K562 (cell line): Measurements from ENCODE around the gene LZTR1. TPM values are rescaled to one million over a fixed set of nuclear protein-coding genes. Genes with fewer than 3 reads are reported as not detected.

Experiments used
- polyA plus RNA-seq, 8 experiments: library from polyadenylated mRNA; depleted of rRNA in 4 of 8; stranded (reverse) in 5 of 8; unstranded in 3 of 8; fragments of >200 nt; fragmentation: Nextera tagmentation in 2 of 8; fragmentation: Illumina TruSeq in 1 of 8; extraction: Ambion mirVana in 2 of 8; extraction: Trizol in 1 of 8; gene quantifications; 2 replicates each; pipeline versions ENCODE4 v1.2.1 to v1.2.3, GENCODE V29; 2011 to 2014; ENCODE audit warnings: inconsistent platforms in 1 of 8, missing spikeins in 1 of 8
- total RNA-seq, 7 experiments: library from RNA; depleted of rRNA in 6 of 7; stranded (reverse); fragments of >200 nt in 6 of 7; fragmentation: Illumina TruSeq in 2 of 7; extraction: Trizol in 2 of 7; gene quantifications; 2 replicates each; pipeline versions ENCODE4 v1.2.1 to v1.2.3, GENCODE V29; 2011 to 2021; ENCODE audit warnings: low replicate concordance in 1 of 7
- TF ChIP-seq, protein P1 (sequence below): sonication (generic); formaldehyde crosslinking; IDR thresholded peaks from 2 replicates; pipeline ENCODE4 v1.9.0; 2022; ENCODE audit warnings: mild to moderate bottlenecking, missing genetic modification reagents
- TF ChIP-seq, protein P2 (sequence below): fragments of 200-600 bp; sonication (generic); IDR thresholded peaks from one replicate; pipeline ENCODE4 v1.6.1; 2012; ENCODE audit warnings: mild to moderate bottlenecking, low read depth, low read length, inconsistent platforms
- TF ChIP-seq, protein P3 (sequence below), 2 experiments: fragments of 450-650 bp; formaldehyde crosslinking in 1 of 2; IDR thresholded peaks; 2 replicates each; pipeline versions ENCODE4 v1.4.0 to v1.6.1; 2014 to 2020; ENCODE audit warnings: mild to moderate bottlenecking in 2 of 2, borderline replicate concordance in 1 of 2, low read depth in 1 of 2

Gene LZTR1
- total and polyA plus RNA-seq, 9 of the 15 experiments (the other 6 are each of a cell fraction or from before 2014, with no cell fraction given), result 2.2 to 135 (median 63.0) TPM

DNA sequence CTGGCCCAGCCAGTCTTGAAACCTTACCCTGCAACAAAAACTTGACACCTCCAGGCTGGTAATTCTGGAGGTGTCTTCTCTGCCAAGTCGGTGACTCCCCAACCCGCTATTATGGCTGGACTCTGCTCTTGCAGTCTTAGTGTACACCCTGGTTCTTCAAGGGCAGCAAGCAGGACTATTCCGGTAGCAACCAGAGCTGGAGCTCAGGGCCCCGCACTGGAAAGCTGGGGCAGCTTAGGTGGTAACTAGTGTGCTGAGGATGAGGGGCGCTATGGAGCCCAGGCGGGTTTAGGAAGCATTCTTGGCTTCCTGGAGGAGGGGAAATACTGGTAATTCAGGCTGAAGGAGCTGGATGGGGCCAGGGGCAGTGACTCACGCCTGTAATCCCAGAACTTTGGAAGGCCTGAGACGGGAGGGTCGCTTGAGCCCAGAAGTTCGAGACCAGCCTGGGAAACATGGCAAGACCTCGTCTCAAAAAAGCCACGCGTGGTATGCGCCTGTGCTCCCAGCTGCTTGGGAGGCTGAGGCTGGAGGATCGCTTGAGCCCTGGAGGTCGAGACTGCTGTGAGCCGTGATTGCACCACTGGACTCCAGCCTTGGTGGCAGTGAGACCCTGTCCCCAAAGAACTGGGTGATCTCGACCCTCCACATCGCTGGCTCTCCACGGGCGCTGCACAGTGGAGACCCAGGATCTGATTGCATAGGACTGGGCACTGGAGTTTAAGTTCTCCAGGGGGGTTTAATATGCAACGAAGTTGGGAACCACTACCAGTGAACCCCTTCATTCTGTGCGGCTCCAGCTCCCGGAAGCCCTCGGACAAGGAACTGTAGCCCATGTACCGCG, 25.6 kb upstream of the LZTR1 start (continued):
- TF ChIP-seq, protein P1, sequence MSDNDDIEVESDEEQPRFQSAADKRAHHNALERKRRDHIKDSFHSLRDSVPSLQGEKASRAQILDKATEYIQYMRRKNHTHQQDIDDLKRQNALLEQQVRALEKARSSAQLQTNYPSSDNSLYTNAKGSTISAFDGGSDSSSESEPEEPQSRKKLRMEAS, result peak; percentile 30
- TF ChIP-seq, protein P2, sequence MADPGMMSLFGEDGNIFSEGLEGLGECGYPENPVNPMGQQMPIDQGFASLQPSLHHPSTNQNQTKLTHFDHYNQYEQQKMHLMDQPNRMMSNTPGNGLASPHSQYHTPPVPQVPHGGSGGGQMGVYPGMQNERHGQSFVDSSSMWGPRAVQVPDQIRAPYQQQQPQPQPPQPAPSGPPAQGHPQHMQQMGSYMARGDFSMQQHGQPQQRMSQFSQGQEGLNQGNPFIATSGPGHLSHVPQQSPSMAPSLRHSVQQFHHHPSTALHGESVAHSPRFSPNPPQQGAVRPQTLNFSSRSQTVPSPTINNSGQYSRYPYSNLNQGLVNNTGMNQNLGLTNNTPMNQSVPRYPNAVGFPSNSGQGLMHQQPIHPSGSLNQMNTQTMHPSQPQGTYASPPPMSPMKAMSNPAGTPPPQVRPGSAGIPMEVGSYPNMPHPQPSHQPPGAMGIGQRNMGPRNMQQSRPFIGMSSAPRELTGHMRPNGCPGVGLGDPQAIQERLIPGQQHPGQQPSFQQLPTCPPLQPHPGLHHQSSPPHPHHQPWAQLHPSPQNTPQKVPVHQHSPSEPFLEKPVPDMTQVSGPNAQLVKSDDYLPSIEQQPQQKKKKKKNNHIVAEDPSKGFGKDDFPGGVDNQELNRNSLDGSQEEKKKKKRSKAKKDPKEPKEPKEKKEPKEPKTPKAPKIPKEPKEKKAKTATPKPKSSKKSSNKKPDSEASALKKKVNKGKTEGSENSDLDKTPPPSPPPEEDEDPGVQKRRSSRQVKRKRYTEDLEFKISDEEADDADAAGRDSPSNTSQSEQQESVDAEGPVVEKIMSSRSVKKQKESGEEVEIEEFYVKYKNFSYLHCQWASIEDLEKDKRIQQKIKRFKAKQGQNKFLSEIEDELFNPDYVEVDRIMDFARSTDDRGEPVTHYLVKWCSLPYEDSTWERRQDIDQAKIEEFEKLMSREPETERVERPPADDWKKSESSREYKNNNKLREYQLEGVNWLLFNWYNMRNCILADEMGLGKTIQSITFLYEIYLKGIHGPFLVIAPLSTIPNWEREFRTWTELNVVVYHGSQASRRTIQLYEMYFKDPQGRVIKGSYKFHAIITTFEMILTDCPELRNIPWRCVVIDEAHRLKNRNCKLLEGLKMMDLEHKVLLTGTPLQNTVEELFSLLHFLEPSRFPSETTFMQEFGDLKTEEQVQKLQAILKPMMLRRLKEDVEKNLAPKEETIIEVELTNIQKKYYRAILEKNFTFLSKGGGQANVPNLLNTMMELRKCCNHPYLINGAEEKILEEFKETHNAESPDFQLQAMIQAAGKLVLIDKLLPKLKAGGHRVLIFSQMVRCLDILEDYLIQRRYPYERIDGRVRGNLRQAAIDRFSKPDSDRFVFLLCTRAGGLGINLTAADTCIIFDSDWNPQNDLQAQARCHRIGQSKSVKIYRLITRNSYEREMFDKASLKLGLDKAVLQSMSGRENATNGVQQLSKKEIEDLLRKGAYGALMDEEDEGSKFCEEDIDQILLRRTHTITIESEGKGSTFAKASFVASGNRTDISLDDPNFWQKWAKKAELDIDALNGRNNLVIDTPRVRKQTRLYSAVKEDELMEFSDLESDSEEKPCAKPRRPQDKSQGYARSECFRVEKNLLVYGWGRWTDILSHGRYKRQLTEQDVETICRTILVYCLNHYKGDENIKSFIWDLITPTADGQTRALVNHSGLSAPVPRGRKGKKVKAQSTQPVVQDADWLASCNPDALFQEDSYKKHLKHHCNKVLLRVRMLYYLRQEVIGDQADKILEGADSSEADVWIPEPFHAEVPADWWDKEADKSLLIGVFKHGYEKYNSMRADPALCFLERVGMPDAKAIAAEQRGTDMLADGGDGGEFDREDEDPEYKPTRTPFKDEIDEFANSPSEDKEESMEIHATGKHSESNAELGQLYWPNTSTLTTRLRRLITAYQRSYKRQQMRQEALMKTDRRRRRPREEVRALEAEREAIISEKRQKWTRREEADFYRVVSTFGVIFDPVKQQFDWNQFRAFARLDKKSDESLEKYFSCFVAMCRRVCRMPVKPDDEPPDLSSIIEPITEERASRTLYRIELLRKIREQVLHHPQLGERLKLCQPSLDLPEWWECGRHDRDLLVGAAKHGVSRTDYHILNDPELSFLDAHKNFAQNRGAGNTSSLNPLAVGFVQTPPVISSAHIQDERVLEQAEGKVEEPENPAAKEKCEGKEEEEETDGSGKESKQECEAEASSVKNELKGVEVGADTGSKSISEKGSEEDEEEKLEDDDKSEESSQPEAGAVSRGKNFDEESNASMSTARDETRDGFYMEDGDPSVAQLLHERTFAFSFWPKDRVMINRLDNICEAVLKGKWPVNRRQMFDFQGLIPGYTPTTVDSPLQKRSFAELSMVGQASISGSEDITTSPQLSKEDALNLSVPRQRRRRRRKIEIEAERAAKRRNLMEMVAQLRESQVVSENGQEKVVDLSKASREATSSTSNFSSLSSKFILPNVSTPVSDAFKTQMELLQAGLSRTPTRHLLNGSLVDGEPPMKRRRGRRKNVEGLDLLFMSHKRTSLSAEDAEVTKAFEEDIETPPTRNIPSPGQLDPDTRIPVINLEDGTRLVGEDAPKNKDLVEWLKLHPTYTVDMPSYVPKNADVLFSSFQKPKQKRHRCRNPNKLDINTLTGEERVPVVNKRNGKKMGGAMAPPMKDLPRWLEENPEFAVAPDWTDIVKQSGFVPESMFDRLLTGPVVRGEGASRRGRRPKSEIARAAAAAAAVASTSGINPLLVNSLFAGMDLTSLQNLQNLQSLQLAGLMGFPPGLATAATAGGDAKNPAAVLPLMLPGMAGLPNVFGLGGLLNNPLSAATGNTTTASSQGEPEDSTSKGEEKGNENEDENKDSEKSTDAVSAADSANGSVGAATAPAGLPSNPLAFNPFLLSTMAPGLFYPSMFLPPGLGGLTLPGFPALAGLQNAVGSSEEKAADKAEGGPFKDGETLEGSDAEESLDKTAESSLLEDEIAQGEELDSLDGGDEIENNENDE, result peak; percentile 18
- TF ChIP-seq, protein P3, sequence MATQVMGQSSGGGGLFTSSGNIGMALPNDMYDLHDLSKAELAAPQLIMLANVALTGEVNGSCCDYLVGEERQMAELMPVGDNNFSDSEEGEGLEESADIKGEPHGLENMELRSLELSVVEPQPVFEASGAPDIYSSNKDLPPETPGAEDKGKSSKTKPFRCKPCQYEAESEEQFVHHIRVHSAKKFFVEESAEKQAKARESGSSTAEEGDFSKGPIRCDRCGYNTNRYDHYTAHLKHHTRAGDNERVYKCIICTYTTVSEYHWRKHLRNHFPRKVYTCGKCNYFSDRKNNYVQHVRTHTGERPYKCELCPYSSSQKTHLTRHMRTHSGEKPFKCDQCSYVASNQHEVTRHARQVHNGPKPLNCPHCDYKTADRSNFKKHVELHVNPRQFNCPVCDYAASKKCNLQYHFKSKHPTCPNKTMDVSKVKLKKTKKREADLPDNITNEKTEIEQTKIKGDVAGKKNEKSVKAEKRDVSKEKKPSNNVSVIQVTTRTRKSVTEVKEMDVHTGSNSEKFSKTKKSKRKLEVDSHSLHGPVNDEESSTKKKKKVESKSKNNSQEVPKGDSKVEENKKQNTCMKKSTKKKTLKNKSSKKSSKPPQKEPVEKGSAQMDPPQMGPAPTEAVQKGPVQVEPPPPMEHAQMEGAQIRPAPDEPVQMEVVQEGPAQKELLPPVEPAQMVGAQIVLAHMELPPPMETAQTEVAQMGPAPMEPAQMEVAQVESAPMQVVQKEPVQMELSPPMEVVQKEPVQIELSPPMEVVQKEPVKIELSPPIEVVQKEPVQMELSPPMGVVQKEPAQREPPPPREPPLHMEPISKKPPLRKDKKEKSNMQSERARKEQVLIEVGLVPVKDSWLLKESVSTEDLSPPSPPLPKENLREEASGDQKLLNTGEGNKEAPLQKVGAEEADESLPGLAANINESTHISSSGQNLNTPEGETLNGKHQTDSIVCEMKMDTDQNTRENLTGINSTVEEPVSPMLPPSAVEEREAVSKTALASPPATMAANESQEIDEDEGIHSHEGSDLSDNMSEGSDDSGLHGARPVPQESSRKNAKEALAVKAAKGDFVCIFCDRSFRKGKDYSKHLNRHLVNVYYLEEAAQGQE (IDR thresholded peaks at IDR 0.05; ENCODE audit: borderline replicate concordance), result peak; percentile 65
- TF ChIP-seq, protein P3 (CRISPR knock-in tag; IDR thresholded peaks at IDR 0.05; ENCODE audit: low read depth), result no peak
